Cortex of kidney (tissue), 1 donor: ENCODE data around the gene ARHGEF18.
"Not testable (repeated sequence)": the region's sequence is repeated elsewhere in the genome, so short reads cannot be mapped to it uniquely, and the experiment has no call there.

Experiments used
- DNase-seq: peaks from one replicate; lab custom pipeline; 2025; lab: John Stamatoyannopoulos, UW

Gene ARHGEF18

GRCh38 chr19:7346997-7347396, 1.7 kb upstream of the ARHGEF18 start:
- not testable (repeated sequence) for DNase-seq

GRCh38 chr19:7349231-7349591, 474 bp downstream of the ARHGEF18 start:
- no peak for DNase-seq

- no peak for DNase-seq
Observed at GRCh38 chr19:7349961-7350711, 1.4 kb downstream of the ARHGEF18 start.

- no peak for DNase-seq
Observed at GRCh38 chr19:7351861-7352260, 3.1 kb downstream of the ARHGEF18 start.

- no peak for DNase-seq
Observed at GRCh38 chr19:7355151-7355820, 6.5 kb downstream of the ARHGEF18 start.

GRCh38 chr19:7355871-7356270, 7.1 kb downstream of the ARHGEF18 start:
- DNase-seq, result no peak

GRCh38 chr19:7356899-7357627, 8.3 kb downstream of the ARHGEF18 start:
- no peak for DNase-seq

- DNase-seq, result no peak
Observed at GRCh38 chr19:7358102-7358597, 9.4 kb downstream of the ARHGEF18 start.

GRCh38 chr19:7360393-7360984, 11.8 kb downstream of the ARHGEF18 start:
- no peak for DNase-seq

GRCh38 chr19:7363225-7363624, 14.5 kb downstream of the ARHGEF18 start:
- DNase-seq, result no peak

GRCh38 chr19:7366701-7367420, 18.1 kb downstream of the ARHGEF18 start:
- no peak for DNase-seq

GRCh38 chr19:7368456-7368855, 19.7 kb downstream of the ARHGEF18 start:
- DNase-seq, result no peak

GRCh38 chr19:7368866-7369265, 20.1 kb downstream of the ARHGEF18 start:
- DNase-seq, result not testable (repeated sequence)

- DNase-seq, result no peak
Observed at GRCh38 chr19:7370546-7370945, 21.8 kb downstream of the ARHGEF18 start.

- DNase-seq, result no peak
Observed at GRCh38 chr19:7371001-7371400, 22.3 kb downstream of the ARHGEF18 start.

GRCh38 chr19:7372810-7373209, 24.1 kb downstream of the ARHGEF18 start:
- DNase-seq, result no peak

GRCh38 chr19:7373862-7374261, 25.1 kb downstream of the ARHGEF18 start:
- no peak for DNase-seq

- DNase-seq, result no peak
Observed at GRCh38 chr19:7376151-7376852, 27.6 kb downstream of the ARHGEF18 start.

- DNase-seq, result no peak
Observed at GRCh38 chr19:7377196-7377595, 28.5 kb downstream of the ARHGEF18 start.

GRCh38 chr19:7381073-7381390, 32.3 kb downstream of the ARHGEF18 start:
- no peak for DNase-seq

GRCh38 chr19:7382694-7383093, 34.0 kb downstream of the ARHGEF18 start:
- DNase-seq, result no peak
